ENCODE data around the gene RASA3. TPM values are rescaled to one million over a fixed set of nuclear protein-coding genes. Genes with fewer than 3 reads are reported as not detected.

Gene RASA3
- total RNA-seq, 2 experiments from 2014 or later = 3.6 to 17.9 TPM

DNA sequence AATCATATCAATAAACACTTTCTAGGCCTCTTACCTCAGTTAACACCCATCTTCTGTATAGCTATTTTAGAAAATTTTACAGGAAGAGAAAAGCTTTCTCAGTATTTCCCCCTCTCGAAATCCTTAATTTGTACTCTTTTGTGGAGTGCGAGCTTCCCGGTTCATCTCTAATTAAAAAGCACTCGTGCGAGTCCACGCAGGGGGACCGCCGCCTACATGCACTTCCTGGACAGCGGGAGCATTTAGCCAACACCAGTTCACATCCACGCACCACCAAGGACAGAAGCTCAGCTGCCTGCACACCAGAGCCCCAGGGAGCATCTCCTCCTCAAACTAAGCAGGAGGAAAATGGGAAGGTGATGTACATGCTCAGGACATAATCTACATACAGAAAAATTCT is 60.0 kb downstream of the RASA3 start:
- Histone ChIP-seq H4K20me1 (ENCODE audit: insufficient read depth, low read length) (no peaks in the 10 kb centered on the region), H3K4me3 (ENCODE audit: low read depth, low read length, poor library complexity, severe bottlenecking) (no peak overlapping the region), H3K36me3 (ENCODE audit: insufficient read depth, low read length) (no peaks in the 10 kb centered on the region), H3K4me1 (ENCODE audit: insufficient read depth, low read length, poor library complexity, severe bottlenecking) (peaks cover 9% of the 10 kb centered on the region), H3K4me2 (ENCODE audit: low read length) (no peak overlapping the region), H3K27ac (ENCODE audit: low read depth, low read length, poor library complexity, severe bottlenecking) (no peak overlapping the region), H3K79me2 (ENCODE audit: insufficient read depth, low read depth, low read length) (no peaks in the 10 kb centered on the region), H2AFZ (ENCODE audit: low read length) (no peak overlapping the region), H3K9me3 (ENCODE audit: low read length) (no peaks in the 10 kb centered on the region), H3K9me2 (ENCODE audit: insufficient read depth, low read length) (no peaks in the 10 kb centered on the region)
- intact Hi-C loops (cut with micrococcal nuclease; ENCODE audit: unreplicated experiment) = no loop called here
- POLR2A ChIA-PET = no interaction called here
- TF ChIP-seq, protein P1, sequence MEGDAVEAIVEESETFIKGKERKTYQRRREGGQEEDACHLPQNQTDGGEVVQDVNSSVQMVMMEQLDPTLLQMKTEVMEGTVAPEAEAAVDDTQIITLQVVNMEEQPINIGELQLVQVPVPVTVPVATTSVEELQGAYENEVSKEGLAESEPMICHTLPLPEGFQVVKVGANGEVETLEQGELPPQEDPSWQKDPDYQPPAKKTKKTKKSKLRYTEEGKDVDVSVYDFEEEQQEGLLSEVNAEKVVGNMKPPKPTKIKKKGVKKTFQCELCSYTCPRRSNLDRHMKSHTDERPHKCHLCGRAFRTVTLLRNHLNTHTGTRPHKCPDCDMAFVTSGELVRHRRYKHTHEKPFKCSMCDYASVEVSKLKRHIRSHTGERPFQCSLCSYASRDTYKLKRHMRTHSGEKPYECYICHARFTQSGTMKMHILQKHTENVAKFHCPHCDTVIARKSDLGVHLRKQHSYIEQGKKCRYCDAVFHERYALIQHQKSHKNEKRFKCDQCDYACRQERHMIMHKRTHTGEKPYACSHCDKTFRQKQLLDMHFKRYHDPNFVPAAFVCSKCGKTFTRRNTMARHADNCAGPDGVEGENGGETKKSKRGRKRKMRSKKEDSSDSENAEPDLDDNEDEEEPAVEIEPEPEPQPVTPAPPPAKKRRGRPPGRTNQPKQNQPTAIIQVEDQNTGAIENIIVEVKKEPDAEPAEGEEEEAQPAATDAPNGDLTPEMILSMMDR (conservative IDR thresholded peaks at IDR 0.05; ENCODE audit: low read length) = no peak
- no peak for TF ChIP-seq EZH2phosphoT487 (IDR thresholded peaks at IDR 0.05; ENCODE audit: borderline replicate concordance, low read depth, low read length)
- BruUV-seq (replicated peaks) = no TSS peak
- CTCF ChIA-PET (ENCODE audit: unreplicated experiment) = no interaction called here
- DNase-seq (ENCODE audit: low spot score) = no peak

- intact Hi-C loops (cut with micrococcal nuclease; ENCODE audit: unreplicated experiment) = no loop called here
- Histone ChIP-seq H3K4me2 (ENCODE audit: low read length) (no peak overlapping the region), H3K4me3 (ENCODE audit: low read depth, low read length, poor library complexity, severe bottlenecking) (no peak overlapping the region), H3K79me2 (ENCODE audit: insufficient read depth, low read depth, low read length) (no peaks in the 10 kb centered on the region), H3K27ac (ENCODE audit: low read depth, low read length, poor library complexity, severe bottlenecking) (no peak overlapping the region), H3K9me3 (ENCODE audit: low read length) (no peaks in the 10 kb centered on the region), H3K4me1 (ENCODE audit: insufficient read depth, low read length, poor library complexity, severe bottlenecking) (peaks cover 13% of the 10 kb centered on the region), H3K9me2 (ENCODE audit: insufficient read depth, low read length) (no peaks in the 10 kb centered on the region), H2AFZ (ENCODE audit: low read length) (no peak overlapping the region), H4K20me1 (ENCODE audit: insufficient read depth, low read length) (no peaks in the 10 kb centered on the region), H3K36me3 (ENCODE audit: insufficient read depth, low read length) (no peaks in the 10 kb centered on the region)
- ChIA-PET POLR2A (no interaction called here), CTCF (ENCODE audit: unreplicated experiment) (no interaction called here)
- no TSS peak for BruUV-seq (replicated peaks)
- no peak for DNase-seq (ENCODE audit: low spot score)
- TF ChIP-seq EZH2phosphoT487 (IDR thresholded peaks at IDR 0.05; ENCODE audit: borderline replicate concordance, low read depth, low read length) = no peak
- TF ChIP-seq, protein P1 (conservative IDR thresholded peaks at IDR 0.05; ENCODE audit: low read length) = no peak
Observed at GRCh38 chr13:114071991-114072390, 60.4 kb downstream of the RASA3 start.

- Histone ChIP-seq H3K9me2 (ENCODE audit: insufficient read depth, low read length) (no peaks in the 10 kb centered on the region), H3K79me2 (ENCODE audit: insufficient read depth, low read depth, low read length) (no peaks in the 10 kb centered on the region), H3K4me2 (ENCODE audit: low read length) (no peak overlapping the region), H4K20me1 (ENCODE audit: insufficient read depth, low read length) (no peaks in the 10 kb centered on the region), H2AFZ (ENCODE audit: low read length) (no peak overlapping the region), H3K36me3 (ENCODE audit: insufficient read depth, low read length) (no peaks in the 10 kb centered on the region), H3K4me3 (ENCODE audit: low read depth, low read length, poor library complexity, severe bottlenecking) (no peak overlapping the region), H3K27ac (ENCODE audit: low read depth, low read length, poor library complexity, severe bottlenecking) (no peak overlapping the region), H3K9me3 (ENCODE audit: low read length) (no peaks in the 10 kb centered on the region), H3K4me1 (ENCODE audit: insufficient read depth, low read length, poor library complexity, severe bottlenecking) (peaks cover 19% of the 10 kb centered on the region)
- DNase-seq (ENCODE audit: low spot score) = no peak
- TF ChIP-seq, protein P1 (conservative IDR thresholded peaks at IDR 0.05; ENCODE audit: low read length) = no peak
- TF ChIP-seq EZH2phosphoT487 (IDR thresholded peaks at IDR 0.05; ENCODE audit: borderline replicate concordance, low read depth, low read length) = no peak
- CTCF ChIA-PET (ENCODE audit: unreplicated experiment) = no interaction called here
- intact Hi-C loops (cut with micrococcal nuclease; ENCODE audit: unreplicated experiment) = no loop called here
- POLR2A ChIA-PET = no interaction called here
- BruUV-seq (replicated peaks) = no TSS peak
Observed at GRCh38 chr13:114071410-114071809, 61.0 kb downstream of the RASA3 start.
